ENCODE measurements around the gene RPL5.

The RPL5 gene

DNA sequence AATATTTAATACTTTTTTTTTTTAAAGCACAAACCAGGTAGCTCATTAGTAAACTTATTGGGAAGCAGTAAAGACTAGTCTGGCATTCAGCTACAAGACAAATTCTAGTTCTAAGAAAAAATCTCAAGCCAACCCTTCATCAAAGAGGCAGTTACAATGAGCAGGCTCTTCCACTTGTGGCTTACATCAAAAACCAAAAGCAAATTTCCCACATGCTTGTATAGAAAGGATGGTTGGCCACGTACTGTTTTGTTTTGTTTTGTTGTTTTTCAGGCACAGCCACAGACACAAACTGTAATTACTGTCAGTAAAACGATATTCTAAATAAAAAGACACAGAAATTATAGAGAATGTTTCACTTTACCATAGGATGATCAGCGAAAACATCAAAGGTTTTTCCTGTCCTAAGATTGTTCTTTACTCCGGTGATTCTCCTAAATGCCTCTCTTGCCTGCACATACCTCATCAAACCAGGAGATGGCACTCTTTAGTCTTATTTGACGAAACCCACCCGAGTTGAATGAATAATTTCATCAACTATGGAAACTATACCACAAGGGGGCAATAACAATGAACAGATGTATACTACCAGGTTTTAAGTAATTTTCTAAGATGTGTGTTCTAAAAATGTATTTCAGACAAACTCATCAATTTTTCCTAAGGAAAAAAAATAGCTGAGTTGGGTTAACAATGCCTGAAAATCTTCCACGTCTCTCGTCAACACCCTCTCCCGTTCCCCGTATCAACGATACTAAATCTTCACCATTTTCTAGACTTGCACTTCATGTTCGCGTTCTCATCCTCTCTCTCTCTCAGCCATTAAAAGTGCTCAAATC is 26.9 kb downstream of the RPL5 start:
- peak; percentile 74 to 91 for DNase-seq

GRCh38 chr1:92859400-92860039 is 27.7 kb downstream of the RPL5 start:
- no peak for DNase-seq

DNA sequence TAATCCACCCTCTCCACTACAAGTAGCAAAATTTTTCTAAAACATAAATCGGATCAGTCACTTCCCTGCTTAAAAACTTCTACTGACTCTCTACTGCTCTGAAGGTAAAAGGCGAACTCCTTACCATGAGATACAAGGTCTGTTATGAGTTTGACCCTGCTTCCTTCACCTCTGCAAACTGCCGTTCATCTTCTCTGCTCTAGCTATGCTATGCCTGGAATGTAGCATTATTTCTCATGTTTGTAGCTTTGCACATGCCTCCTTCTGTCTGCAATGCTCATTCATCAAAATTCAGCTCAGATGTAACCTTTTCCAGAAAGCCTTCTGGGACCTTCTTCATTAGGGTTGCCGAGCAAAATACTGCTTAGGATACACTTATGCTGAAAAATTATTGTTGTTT is 30.8 kb downstream of the RPL5 start:
- no peak for DNase-seq

DNA sequence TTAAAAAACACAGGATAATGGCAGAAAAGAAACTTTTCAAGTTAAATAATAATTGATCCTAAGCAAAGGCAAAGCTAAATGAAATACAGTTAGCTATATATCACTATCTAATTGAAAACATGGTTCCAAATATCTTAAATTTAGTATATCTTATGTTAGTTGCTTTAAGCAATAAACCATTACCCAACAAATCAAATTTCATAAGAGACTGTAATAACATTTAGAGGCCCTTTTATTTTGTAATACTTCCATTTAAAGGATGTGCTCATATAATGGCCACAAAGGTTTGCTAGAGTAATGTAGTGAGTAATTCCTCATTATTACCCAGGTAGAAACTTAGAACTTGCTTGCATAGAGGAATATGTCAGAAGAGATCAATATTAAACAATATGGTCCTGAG is 32.3 kb downstream of the RPL5 start:
- peak in 1 of 2 donors; percentile 81 for DNase-seq

- DNase-seq, result no peak
Measured at GRCh38 chr1:92870591-92870990, 38.8 kb downstream of the RPL5 start.

- no peak for DNase-seq
Measured at GRCh38 chr1:92872719-92873118, 40.9 kb downstream of the RPL5 start.

- no peak for DNase-seq
Measured at GRCh38 chr1:92874987-92875386, 43.1 kb downstream of the RPL5 start.

- no peak for DNase-seq
Measured at GRCh38 chr1:92876351-92876750, 44.5 kb downstream of the RPL5 start.

- DNase-seq, result no peak
Measured at GRCh38 chr1:92877081-92877711, 45.4 kb downstream of the RPL5 start.

- no peak for DNase-seq
Measured at GRCh38 chr1:92877792-92878191, 46.0 kb downstream of the RPL5 start.

GRCh38 chr1:92879316-92879968 is 47.6 kb downstream of the RPL5 start:
- DNase-seq, result no peak

DNA sequence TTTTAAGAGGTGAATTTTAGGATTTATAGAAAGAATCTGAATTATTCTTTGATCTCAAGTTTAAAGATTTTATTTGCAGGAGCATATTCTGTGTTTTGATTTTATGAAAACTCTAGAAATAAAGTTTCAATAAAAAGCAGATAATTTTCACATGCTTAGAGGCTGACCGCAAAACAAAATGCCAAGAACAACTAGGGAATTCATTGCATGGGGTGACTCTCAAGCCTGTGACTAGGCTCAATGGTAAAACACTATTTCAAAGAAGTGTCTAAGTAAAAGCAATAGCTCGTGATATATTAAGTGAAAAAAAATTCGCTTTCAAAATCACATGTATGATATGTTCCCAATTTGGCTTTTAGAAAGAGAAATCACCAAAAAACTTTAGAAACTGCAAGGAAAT is 49.6 kb downstream of the RPL5 start:
- DNase-seq, result no peak

- DNase-seq, result peak; percentile 71 to 77
Measured at GRCh38 chr1:92882819-92883218, 51.0 kb downstream of the RPL5 start.

DNA sequence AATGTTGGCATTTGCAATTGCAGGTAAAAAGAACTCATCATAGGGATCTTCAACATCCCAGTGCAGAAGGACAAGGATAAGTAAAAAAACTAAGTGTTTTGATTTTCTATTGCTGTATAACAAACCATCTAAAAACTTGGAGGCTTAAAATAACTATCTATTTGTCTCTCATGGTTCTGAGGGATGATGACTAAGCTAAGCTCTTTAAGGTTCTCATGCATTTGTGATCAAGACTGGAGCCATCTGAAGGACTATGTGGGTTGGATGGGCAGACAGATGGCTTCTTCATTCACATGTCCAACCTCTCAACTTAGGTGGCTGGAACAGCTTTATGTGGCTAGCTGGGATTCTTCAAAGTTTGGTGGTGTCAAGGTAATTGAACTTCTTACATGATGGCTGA is 51.5 kb downstream of the RPL5 start:
- DNase-seq, result no peak

DNA sequence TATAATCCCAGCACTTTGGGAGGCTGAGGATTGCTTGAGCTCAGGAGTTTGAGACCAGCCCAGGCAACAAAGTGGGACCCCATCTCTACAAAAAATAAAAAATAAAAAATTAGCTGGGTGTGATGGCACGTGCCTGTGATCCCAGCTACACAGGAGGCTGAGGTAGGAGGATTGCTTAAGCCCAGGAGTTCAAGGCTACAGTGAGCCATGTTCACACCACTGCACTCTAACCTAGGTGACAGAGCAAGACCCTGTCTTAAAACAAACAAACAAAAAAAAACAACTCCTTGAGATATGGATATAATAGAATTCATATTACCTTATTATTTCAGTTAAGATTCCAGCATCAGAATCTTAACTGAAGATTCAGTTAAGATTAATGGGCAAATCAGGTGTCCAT is 52.4 kb downstream of the RPL5 start:
- DNase-seq, result no peak

GRCh38 chr1:92886886-92887419 is 55.1 kb downstream of the RPL5 start:
- DNase-seq, result no peak

DNA sequence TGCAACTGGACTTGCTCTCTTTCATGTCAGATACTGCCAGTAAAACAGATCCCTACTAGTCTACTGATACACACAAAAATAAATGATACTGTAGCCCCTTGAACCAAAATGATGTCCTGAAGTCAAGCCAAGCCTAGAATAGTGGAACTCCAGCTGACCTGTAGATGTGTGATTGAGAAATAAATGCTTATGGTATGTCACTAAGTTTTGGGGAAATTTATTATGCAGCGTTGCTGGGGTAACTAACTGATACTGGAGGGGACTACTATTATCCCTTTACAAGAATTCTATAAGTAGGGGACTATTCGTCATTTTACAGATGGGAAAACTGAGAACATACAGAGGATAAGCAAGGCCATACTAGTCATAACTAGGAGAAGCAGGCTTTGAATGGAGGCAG is 55.6 kb downstream of the RPL5 start:
- no peak for DNase-seq

Measured in inflammatory macrophage (primary cell).